Ishikawa (cell line): ENCODE data around the gene AUTS2.

Source experiments
- CEBPB ChIP-seq: IDR thresholded peaks from 2 replicates; pipeline ENCODE4 v1.6.1; 2012
- CREB1 ChIP-seq: IDR thresholded peaks from 2 replicates; pipeline ENCODE4 v1.6.1; 2012; ENCODE audit warnings: low read depth
- EGR1 ChIP-seq: IDR thresholded peaks from 2 replicates; pipeline ENCODE4 v1.6.1; 2012
- EP300 ChIP-seq: IDR thresholded peaks from 2 replicates; pipeline ENCODE4 v1.6.1; 2012; ENCODE audit warnings: borderline replicate concordance
- FOXM1 ChIP-seq: IDR thresholded peaks from 2 replicates; pipeline ENCODE4 v1.6.1; 2012; ENCODE audit warnings: low read depth, borderline replicate concordance
- NFIC ChIP-seq: IDR thresholded peaks from 2 replicates; pipeline ENCODE4 v1.6.1; 2012
- RAD21 ChIP-seq: IDR thresholded peaks from 2 replicates; pipeline ENCODE4 v1.6.1; 2012; ENCODE audit warnings: low read depth
- TAF1 ChIP-seq: IDR thresholded peaks from 2 replicates; pipeline ENCODE4 v1.6.1; 2012; ENCODE audit warnings: low read depth, mild to moderate bottlenecking
- TCF12 ChIP-seq: IDR thresholded peaks from 2 replicates; pipeline ENCODE4 v1.6.1; 2012; ENCODE audit warnings: low read depth
- TEAD4 ChIP-seq: IDR thresholded peaks from 2 replicates; pipeline ENCODE4 v1.6.1; 2012
- YY1 ChIP-seq: IDR thresholded peaks from 2 replicates; pipeline ENCODE4 v1.6.1; 2012; ENCODE audit warnings: low read depth
- ZBTB7A ChIP-seq: IDR thresholded peaks from 2 replicates; pipeline ENCODE4 v1.6.1; 2012; ENCODE audit warnings: low read depth
- TF ChIP-seq, protein P1 (sequence below): IDR thresholded peaks from 2 replicates; pipeline ENCODE4 v1.6.1; 2012; ENCODE audit warnings: low read depth, mild to moderate bottlenecking
- TF ChIP-seq, protein P2 (sequence below): IDR thresholded peaks from 2 replicates; pipeline ENCODE4 v1.6.1; 2012
- TF ChIP-seq, protein P3 (sequence below): IDR thresholded peaks from 2 replicates; pipeline ENCODE4 v1.6.1; 2012

Gene AUTS2

DNA sequence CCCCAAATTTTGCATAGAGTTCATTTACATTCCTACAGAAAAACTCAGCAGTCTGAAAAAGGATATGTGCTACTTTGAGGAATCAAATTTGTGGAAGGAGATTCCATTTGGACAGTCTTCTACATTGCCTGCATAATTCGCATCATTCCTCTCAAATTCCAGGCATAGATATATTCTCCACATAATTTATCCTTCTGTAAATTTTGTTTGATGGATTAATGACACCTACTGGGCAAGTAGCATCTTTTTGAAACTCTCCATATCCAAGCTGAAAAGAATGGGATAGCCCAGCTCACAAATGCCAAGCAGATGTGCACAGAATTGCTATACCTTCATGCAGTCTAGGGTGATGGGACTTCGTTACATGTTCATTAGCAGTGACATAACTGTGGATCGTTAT lies 515.3 kb downstream of the AUTS2 start:
- TF ChIP-seq EP300 (no peak), CEBPB (no peak), YY1 (no peak), NFIC (no peak)
- TF ChIP-seq, protein P1, sequence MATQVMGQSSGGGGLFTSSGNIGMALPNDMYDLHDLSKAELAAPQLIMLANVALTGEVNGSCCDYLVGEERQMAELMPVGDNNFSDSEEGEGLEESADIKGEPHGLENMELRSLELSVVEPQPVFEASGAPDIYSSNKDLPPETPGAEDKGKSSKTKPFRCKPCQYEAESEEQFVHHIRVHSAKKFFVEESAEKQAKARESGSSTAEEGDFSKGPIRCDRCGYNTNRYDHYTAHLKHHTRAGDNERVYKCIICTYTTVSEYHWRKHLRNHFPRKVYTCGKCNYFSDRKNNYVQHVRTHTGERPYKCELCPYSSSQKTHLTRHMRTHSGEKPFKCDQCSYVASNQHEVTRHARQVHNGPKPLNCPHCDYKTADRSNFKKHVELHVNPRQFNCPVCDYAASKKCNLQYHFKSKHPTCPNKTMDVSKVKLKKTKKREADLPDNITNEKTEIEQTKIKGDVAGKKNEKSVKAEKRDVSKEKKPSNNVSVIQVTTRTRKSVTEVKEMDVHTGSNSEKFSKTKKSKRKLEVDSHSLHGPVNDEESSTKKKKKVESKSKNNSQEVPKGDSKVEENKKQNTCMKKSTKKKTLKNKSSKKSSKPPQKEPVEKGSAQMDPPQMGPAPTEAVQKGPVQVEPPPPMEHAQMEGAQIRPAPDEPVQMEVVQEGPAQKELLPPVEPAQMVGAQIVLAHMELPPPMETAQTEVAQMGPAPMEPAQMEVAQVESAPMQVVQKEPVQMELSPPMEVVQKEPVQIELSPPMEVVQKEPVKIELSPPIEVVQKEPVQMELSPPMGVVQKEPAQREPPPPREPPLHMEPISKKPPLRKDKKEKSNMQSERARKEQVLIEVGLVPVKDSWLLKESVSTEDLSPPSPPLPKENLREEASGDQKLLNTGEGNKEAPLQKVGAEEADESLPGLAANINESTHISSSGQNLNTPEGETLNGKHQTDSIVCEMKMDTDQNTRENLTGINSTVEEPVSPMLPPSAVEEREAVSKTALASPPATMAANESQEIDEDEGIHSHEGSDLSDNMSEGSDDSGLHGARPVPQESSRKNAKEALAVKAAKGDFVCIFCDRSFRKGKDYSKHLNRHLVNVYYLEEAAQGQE, result no peak
- TF ChIP-seq, protein P2, sequence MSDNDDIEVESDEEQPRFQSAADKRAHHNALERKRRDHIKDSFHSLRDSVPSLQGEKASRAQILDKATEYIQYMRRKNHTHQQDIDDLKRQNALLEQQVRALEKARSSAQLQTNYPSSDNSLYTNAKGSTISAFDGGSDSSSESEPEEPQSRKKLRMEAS, result no peak

DNA sequence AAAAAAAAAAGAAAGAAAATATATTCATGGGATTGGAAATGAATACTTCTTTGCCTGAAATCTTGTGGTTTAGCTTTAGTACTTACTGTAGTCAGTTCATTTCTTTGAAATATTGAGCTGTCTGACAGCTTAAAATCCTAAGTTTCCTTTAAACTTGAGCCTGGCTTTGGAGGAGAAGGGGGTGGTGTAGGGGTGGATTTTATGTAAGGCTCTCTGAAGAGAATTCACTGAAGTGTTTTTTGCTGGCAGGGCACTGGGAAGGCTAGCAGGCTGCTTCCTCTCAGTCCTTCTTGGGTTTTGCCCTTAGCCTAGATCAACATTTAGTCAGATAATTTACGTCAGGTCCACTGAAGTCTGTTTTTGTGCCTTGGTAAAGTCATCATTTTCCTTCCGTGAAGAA lies 516.5 kb downstream of the AUTS2 start:
- no peak for TF ChIP-seq RAD21
- no peak for TF ChIP-seq TEAD4
- TF ChIP-seq, protein P3, sequence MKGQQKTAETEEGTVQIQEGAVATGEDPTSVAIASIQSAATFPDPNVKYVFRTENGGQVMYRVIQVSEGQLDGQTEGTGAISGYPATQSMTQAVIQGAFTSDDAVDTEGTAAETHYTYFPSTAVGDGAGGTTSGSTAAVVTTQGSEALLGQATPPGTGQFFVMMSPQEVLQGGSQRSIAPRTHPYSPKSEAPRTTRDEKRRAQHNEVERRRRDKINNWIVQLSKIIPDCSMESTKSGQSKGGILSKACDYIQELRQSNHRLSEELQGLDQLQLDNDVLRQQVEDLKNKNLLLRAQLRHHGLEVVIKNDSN, result no peak
- TF ChIP-seq YY1, result no peak
- TF ChIP-seq, protein P1, result no peak
- TF ChIP-seq ZBTB7A, result no peak
- TF ChIP-seq TAF1, result no peak
- TF ChIP-seq CEBPB, result no peak
- TF ChIP-seq TCF12, result no peak
- no peak for TF ChIP-seq EGR1
- no peak for TF ChIP-seq FOXM1
- TF ChIP-seq NFIC, result no peak
- TF ChIP-seq, protein P2, result no peak
- TF ChIP-seq CREB1, result no peak
- no peak for TF ChIP-seq EP300

DNA sequence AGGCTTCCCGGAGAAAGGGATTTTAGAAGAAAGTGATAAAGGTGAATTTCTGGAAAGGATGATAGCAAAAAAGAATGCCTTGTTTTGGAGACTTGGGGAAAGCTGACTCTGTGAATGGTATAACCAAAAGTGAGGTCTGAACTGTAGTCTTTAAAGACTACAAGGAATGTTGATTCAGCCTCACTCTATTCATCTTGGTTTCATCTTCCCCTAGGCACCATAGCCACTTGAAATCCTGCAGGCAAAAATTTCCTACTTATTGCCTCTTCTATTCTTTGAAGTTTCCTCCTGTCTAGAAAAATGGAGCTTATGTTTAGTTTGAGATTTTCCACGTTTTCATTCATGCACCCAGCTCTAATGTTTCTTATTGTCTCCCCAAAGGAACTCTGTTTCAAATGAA lies 518.0 kb downstream of the AUTS2 start:
- TF ChIP-seq NFIC, result no peak
- TF ChIP-seq TCF12, result no peak
- TF ChIP-seq, protein P2, result no peak
- no peak for TF ChIP-seq EP300
- TF ChIP-seq CEBPB, result no peak
- no peak for TF ChIP-seq FOXM1
- TF ChIP-seq TEAD4, result no peak
- no peak for TF ChIP-seq TAF1
- no peak for TF ChIP-seq EGR1
- TF ChIP-seq RAD21, result no peak
- no peak for TF ChIP-seq ZBTB7A
- no peak for TF ChIP-seq YY1
- TF ChIP-seq, protein P3, result no peak
- no peak for TF ChIP-seq CREB1
- TF ChIP-seq, protein P1, result no peak

DNA sequence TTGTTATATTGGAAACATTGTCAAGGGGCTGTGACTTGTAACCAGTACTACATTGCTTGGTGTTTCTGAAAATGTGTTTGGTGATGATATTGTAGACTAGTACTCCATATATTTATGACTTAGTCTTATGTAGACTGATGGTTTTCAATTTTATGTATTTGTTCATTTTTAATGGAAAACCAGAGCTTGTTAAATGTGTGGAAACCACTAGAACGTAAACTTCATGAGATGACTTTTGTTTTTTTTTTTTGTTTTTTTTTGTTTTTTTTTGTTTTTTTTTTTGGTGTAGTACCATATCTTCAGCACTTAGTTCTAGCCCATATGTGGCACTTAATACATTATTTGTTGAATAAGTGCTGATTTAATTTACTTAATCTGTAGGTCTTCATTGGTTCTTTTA lies 518.6 kb downstream of the AUTS2 start:
- TF ChIP-seq TAF1 (no peak), FOXM1 (no peak), TCF12 (no peak), CEBPB (no peak), EP300 (no peak), EGR1 (no peak), TEAD4 (no peak), ZBTB7A (no peak), RAD21 (no peak), NFIC (no peak), CREB1 (no peak), YY1 (no peak)
- TF ChIP-seq, protein P3, result no peak
- TF ChIP-seq, protein P1, result no peak
- TF ChIP-seq, protein P2, result no peak
